ENCODE data around the gene KLHL7.
"Not testable (repeated sequence)": the region's sequence is repeated elsewhere in the genome, so short reads cannot be mapped to it uniquely, and the experiment has no call there.

Gene KLHL7

DNA sequence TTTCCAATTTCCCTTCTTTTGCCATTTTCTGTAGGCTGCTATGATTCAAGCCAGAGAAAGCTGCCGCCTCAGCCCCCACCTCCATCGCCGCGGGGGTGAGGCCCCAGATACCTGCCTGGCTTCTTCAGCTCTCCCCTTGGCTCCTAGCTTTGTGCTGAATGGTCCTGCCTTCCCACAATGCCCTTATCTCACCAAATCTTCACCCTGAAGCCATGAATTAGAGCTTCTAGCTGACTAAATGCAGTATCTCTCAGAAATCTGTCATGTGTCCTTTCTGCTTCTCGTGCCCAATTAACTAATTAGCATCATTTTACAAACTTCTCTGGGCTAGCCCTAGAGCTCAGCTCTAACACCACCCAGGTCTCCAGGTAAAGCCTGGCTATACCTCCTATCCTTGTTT lies 108.8 kb downstream of the KLHL7 start:
- DNase-seq (ENCODE audit: low read depth in 2 of 3, low spot score in 1 of 3), result no peak

DNA sequence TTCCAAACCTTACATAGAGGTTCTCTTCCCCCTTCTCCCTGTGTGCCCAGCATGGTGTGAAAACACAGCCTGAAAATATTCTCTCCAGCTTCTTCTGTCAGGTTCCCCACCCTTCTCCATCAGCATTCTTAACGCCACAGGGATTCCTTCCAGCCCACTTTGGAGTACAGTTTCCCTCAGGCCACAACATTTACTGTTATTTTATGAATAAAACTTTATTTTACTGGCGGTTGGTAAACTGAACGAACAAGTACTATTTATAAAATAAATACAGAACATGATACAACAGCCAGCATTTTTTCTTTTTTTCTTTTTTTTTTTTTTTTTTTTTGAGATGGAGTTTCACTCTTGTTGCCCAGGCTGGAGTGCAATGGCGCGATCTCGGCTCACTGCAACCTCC lies 109.4 kb downstream of the KLHL7 start:
- DNase-seq (ENCODE audit: low read depth in 2 of 3, low spot score in 1 of 3), result no peak

DNA sequence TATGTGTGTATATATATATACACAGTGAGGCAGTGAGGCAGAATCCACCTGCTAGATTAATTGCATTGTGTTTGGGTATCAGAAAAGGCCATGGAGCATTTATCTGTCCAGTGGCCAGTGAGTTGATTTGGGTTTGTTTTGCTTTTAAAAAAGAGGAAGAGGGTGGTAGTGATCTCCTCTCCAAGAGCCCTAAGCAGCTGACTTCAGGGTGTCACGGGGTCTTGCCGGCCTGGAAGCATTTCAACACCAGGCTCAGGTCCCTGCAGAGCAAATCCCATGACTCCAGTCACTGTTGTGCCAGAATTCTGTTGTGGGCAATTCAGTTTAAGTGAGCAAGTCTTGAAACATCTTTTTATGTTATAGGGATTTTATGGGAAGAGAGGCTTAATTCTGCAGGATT lies 110.4 kb downstream of the KLHL7 start:
- DNase-seq (ENCODE audit: low read depth in 2 of 3, low spot score in 1 of 3), result no peak

DNA sequence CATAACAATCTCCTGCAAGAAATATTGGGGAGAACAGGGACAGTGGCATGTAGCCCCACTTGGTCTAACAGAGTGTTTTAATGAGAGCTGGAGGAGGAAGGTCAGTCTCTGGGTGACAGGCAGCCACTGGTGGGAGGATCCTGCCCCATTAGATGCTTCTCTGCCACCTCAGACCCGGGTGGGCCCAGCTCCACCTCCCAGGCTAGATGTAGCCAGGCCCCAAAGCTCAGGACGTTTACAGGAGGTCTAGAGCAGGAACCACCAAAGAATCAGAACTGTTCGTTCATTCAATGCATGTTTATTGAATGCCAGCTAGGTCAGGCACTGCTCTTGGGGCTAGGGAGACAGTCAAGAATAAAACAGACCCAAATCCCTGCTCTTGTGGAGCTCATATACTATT lies 112.6 kb downstream of the KLHL7 start:
- no peak for DNase-seq (ENCODE audit: low read depth in 2 of 3, low spot score in 1 of 3)

GRCh38 chr7:23220690-23221305 lies 115.2 kb downstream of the KLHL7 start:
- no peak for DNase-seq (ENCODE audit: low read depth in 2 of 3, low spot score in 1 of 3)

GRCh38 chr7:23222439-23223030 lies 117.0 kb downstream of the KLHL7 start:
- no peak for DNase-seq (ENCODE audit: low read depth in 2 of 3, low spot score in 1 of 3)

- not testable (repeated sequence) for DNase-seq (ENCODE audit: low read depth in 2 of 3, low spot score in 1 of 3)
These were observed 118.8 kb downstream of the KLHL7 start for GRCh38 chr7:23224364-23224763.

GRCh38 chr7:23226844-23227450 lies 121.4 kb downstream of the KLHL7 start:
- DNase-seq (ENCODE audit: low read depth in 2 of 3, low spot score in 1 of 3), result no peak

Measured in stimulated activated CD4-positive, alpha-beta T cell treated with anti-CD3 and anti-CD28 coated beads, Interleukin-12 subunit alpha, Interleukin-12 subunit beta, amount 100 ng/mL, for 48 hours (primary cell).